Neural cell (in vitro differentiated cells): ENCODE measurements around the gene NRXN2. TPM values are rescaled to one million over a fixed set of nuclear protein-coding genes. Genes with fewer than 3 reads are reported as not detected.

Experiments used
- H2AFZ ChIP-seq: fragments of 200-600, 300-800 bp; sonication (generic), shearing (Covaris generic); 2 replicates; pipeline ENCODE4 v1.6.0; 2014; ENCODE audit warnings: low read depth, mild to moderate bottlenecking, antibody characterized with exemption, low read length, moderate library complexity
- H3F3A ChIP-seq: fragments of 200-600 bp; shearing (Covaris generic); 2 replicates; pipeline ENCODE4 v1.6.1; 2016; ENCODE audit warnings: mild to moderate bottlenecking, moderate library complexity, mixed read lengths, antibody characterized with exemption, low read length; ENCODE audit not compliant: insufficient read depth, poor library complexity, severe bottlenecking
- H3K27ac ChIP-seq: fragments of 200-600, 300-800 bp; sonication (generic), shearing (Covaris generic); 2 replicates; pipeline ENCODE4 v1.5.1; 2014; ENCODE audit warnings: mild to moderate bottlenecking, low read length, moderate library complexity
- H3K27me3 ChIP-seq: fragments of 300-800, 200-600 bp; sonication (generic), shearing (Covaris generic); 2 replicates; pipeline ENCODE4 v1.6.0; 2014; ENCODE audit warnings: mild to moderate bottlenecking, low read depth, low read length, moderate library complexity; ENCODE audit not compliant: insufficient read depth
- H3K36me3 ChIP-seq: fragments of 300-800, 200-600 bp; sonication (generic), shearing (Covaris generic); 2 replicates; pipeline ENCODE4 v1.5.1; 2014; ENCODE audit warnings: mild to moderate bottlenecking, antibody characterized with exemption, low read length, moderate library complexity; ENCODE audit not compliant: insufficient read depth
- H3K4me2 ChIP-seq: fragments of 300-800, 200-600 bp; sonication (generic), shearing (Covaris generic); 2 replicates; pipeline ENCODE4 v1.6.0; 2014; ENCODE audit warnings: mild to moderate bottlenecking, low read length
- H3K4me3 ChIP-seq: fragments of 300-800, 200-600 bp; sonication (generic), shearing (Covaris generic); 2 replicates; pipeline ENCODE4 v1.5.1; 2014; ENCODE audit warnings: mild to moderate bottlenecking, low read length, moderate library complexity
- H3K79me2 ChIP-seq: fragments of 200-600 bp; shearing (Covaris generic); replicated peaks from 2 replicates; pipeline ENCODE4 v1.6.0; 2014; ENCODE audit warnings: mild to moderate bottlenecking, low read length, moderate library complexity; ENCODE audit not compliant: insufficient read depth
- H3K9ac ChIP-seq: fragments of 300-800, 200-600 bp; sonication (generic), shearing (Covaris generic); 2 replicates; pipeline ENCODE4 v1.6.1; 2016; ENCODE audit warnings: mild to moderate bottlenecking, low read length, mixed read lengths
- H3K9me2 ChIP-seq: fragments of 200-600 bp; shearing (Covaris generic); 2 replicates; pipeline ENCODE4 v1.6.1; 2016; ENCODE audit warnings: mild to moderate bottlenecking, low read length, mixed read lengths; ENCODE audit not compliant: insufficient read depth
- H3K9me3 ChIP-seq: fragments of 200-600, 300-800 bp; sonication (generic), shearing (Covaris generic); 2 replicates; pipeline ENCODE4 v1.6.1; 2016; ENCODE audit warnings: mild to moderate bottlenecking, mixed run types, low read length, moderate library complexity, mixed read lengths
- H4K20me1 ChIP-seq: fragments of 200-600 bp; shearing (Covaris generic); 2 replicates; pipeline ENCODE4 v1.6.1; 2016; ENCODE audit warnings: mild to moderate bottlenecking, mixed run types; ENCODE audit not compliant: insufficient read depth
- CTCF ChIP-seq: fragments of 450-650 bp; IDR thresholded peaks from 2 replicates; pipeline ENCODE4 v1.5.1; 2014; ENCODE audit warnings: antibody characterized with exemption, mild to moderate bottlenecking, moderate library complexity; ENCODE audit not compliant: poor library complexity, severe bottlenecking
- EP300 ChIP-seq: fragments of 450-650 bp; conservative IDR thresholded peaks from 2 replicates; pipeline ENCODE4 v1.6.1; 2014; ENCODE audit warnings: antibody characterized with exemption, mild to moderate bottlenecking, moderate library complexity; ENCODE audit not compliant: poor library complexity, severe bottlenecking
- EZH2 ChIP-seq: fragments of 200-600, 300-800 bp; shearing (Covaris generic), sonication (generic); IDR thresholded peaks from 2 replicates; pipeline ENCODE4 v1.6.1; 2014; ENCODE audit warnings: antibody characterized with exemption, low read length, borderline replicate concordance, mild to moderate bottlenecking; ENCODE audit not compliant: insufficient read depth, poor library complexity, severe bottlenecking
- MXI1 ChIP-seq: fragments of 450-650 bp; conservative IDR thresholded peaks from 2 replicates; pipeline ENCODE4 v1.6.1; 2014; ENCODE audit warnings: antibody characterized with exemption, mild to moderate bottlenecking; ENCODE audit not compliant: poor library complexity, severe bottlenecking
- POLR2AphosphoS5 ChIP-seq: IDR thresholded peaks from 2 replicates; pipeline ENCODE4 v1.6.1; 2012
- RAD21 ChIP-seq: fragments of 450-650 bp; conservative IDR thresholded peaks from 2 replicates; pipeline ENCODE4 v1.6.1; 2014; ENCODE audit warnings: antibody characterized with exemption, mild to moderate bottlenecking, moderate library complexity
- SMC3 ChIP-seq: fragments of 450-650 bp; conservative IDR thresholded peaks from 2 replicates; pipeline ENCODE4 v1.6.1; 2014; ENCODE audit warnings: antibody characterized with exemption, mild to moderate bottlenecking, moderate library complexity; ENCODE audit not compliant: poor library complexity
- TAF1 ChIP-seq: IDR thresholded peaks from 2 replicates; pipeline ENCODE4 v1.6.1; 2012; ENCODE audit warnings: low read depth
- polyA plus RNA-seq: library from polyadenylated mRNA; depleted of rRNA; stranded (reverse); fragments of >200 nt; gene quantifications from 2 replicates; pipeline ENCODE4 v1.2.3, GENCODE V29; 2014
- TF ChIP-seq, protein P1 (sequence below): IDR thresholded peaks from 2 replicates; pipeline ENCODE4 v1.6.1; 2012; ENCODE audit warnings: borderline replicate concordance

The NRXN2 gene
- polyA plus RNA-seq, 1 donor from 2014 or later: 68.0 TPM

DNA sequence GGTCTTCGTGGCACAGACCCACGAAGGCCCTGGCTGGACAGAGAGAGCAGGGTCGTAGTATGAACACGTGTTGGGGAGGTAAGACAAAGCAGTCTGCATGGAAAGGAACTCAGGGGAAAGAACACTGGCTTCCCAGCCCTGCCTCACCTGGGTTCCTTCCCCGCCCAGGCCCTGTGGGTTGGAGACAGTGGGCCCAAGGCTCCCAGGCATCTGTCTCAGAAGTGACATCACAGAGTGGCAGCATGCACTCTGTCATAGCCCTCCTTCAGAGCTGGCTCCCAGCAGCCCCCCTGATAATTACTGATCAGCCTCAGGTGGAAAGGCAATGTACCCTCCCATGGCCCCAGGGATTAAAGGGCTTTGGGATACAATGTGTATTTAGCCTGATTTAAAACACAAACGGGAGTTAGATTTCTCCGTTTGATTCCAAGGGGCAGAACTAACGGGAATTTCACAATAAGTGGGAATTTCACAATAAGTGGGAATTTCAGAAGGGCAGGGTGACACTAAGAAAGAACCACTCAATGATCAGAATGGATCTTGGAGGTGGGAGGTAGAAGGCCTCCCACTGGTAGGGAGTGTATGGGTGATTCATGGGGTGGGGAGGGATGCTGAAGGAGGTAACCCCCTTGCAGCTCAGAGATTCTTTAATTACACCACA is 66.9 kb downstream of the NRXN2 start:
- Histone ChIP-seq H4K20me1 (no peaks in the 10 kb centered on the region), H3K27me3 (no peaks in the 10 kb centered on the region), H3K4me3 (no peak overlapping the region), H3K9me2 (no peaks in the 10 kb centered on the region), H3K36me3 (peaks cover 5% of the 10 kb centered on the region), H2AFZ (no peak overlapping the region), H3K4me2 (no peak overlapping the region), H3K27ac (no peak overlapping the region), H3K9me3 (no peaks in the 10 kb centered on the region), H3K9ac (no peak overlapping the region), H3F3A (no peaks in the 10 kb centered on the region), H3K79me2 (no peaks in the 10 kb centered on the region)
- TF ChIP-seq TAF1: no peak
- TF ChIP-seq MXI1: no peak
- TF ChIP-seq POLR2AphosphoS5: no peak
- TF ChIP-seq, protein P1, sequence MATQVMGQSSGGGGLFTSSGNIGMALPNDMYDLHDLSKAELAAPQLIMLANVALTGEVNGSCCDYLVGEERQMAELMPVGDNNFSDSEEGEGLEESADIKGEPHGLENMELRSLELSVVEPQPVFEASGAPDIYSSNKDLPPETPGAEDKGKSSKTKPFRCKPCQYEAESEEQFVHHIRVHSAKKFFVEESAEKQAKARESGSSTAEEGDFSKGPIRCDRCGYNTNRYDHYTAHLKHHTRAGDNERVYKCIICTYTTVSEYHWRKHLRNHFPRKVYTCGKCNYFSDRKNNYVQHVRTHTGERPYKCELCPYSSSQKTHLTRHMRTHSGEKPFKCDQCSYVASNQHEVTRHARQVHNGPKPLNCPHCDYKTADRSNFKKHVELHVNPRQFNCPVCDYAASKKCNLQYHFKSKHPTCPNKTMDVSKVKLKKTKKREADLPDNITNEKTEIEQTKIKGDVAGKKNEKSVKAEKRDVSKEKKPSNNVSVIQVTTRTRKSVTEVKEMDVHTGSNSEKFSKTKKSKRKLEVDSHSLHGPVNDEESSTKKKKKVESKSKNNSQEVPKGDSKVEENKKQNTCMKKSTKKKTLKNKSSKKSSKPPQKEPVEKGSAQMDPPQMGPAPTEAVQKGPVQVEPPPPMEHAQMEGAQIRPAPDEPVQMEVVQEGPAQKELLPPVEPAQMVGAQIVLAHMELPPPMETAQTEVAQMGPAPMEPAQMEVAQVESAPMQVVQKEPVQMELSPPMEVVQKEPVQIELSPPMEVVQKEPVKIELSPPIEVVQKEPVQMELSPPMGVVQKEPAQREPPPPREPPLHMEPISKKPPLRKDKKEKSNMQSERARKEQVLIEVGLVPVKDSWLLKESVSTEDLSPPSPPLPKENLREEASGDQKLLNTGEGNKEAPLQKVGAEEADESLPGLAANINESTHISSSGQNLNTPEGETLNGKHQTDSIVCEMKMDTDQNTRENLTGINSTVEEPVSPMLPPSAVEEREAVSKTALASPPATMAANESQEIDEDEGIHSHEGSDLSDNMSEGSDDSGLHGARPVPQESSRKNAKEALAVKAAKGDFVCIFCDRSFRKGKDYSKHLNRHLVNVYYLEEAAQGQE: no peak
- TF ChIP-seq EP300: no peak
- TF ChIP-seq SMC3: no peak
- no peak for TF ChIP-seq RAD21
- no peak for TF ChIP-seq EZH2
- TF ChIP-seq CTCF: no peak

- no peak for TF ChIP-seq MXI1
- TF ChIP-seq CTCF: no peak
- no peak for TF ChIP-seq POLR2AphosphoS5
- no peak for TF ChIP-seq EZH2
- TF ChIP-seq RAD21: no peak
- TF ChIP-seq EP300: no peak
- TF ChIP-seq SMC3: no peak
- no peak for TF ChIP-seq TAF1
- TF ChIP-seq, protein P1: no peak
- Histone ChIP-seq H3K9ac (no peak overlapping the region), H4K20me1 (no peaks in the 10 kb centered on the region), H3F3A (no peaks in the 10 kb centered on the region), H3K36me3 (peaks cover under 1% of the 10 kb centered on the region), H2AFZ (no peak overlapping the region), H3K9me2 (no peaks in the 10 kb centered on the region), H3K4me3 (no peak overlapping the region), H3K27ac (no peak overlapping the region), H3K79me2 (no peaks in the 10 kb centered on the region), H3K9me3 (no peaks in the 10 kb centered on the region), H3K4me2 (no peak overlapping the region), H3K27me3 (no peaks in the 10 kb centered on the region)
Observed at GRCh38 chr11:64654958-64655541, 67.9 kb downstream of the NRXN2 start.
